ENCODE data around the gene COX6B2.

DNA sequence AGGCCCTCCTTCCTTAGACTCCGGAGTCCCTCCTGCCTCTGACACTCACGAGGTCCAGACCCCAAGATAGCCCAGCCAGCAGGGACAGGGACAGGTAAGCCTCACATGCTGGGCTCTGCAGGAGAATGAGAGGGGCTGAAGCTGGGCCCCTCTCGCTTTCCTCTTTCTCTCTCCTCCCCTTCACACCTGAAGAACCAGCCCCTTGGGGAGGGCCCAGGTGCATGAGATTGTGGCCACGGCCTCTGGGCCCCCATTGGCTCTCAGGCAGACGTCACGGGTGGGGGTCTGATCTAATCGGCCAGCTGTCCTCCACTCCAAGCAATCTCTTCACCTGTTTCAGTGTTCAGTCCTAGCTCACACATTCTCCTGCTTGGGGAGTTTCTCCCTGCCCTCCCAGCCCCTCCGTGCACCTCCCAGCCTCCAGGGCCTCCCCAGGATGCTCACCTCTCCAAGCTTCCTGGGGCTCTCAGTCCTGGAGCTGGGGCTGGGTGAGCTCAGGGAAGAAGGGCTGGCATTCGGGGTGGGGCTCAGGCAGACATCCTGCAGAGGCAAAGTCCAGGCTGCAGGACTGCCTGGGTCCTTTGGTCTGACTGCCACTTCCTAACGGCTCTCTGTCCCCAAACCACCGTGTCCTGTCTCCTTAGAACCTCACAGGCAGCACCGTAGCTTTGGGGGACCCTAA lies 32.2 kb downstream of the COX6B2 start:
- TF ChIP-seq, protein P1, sequence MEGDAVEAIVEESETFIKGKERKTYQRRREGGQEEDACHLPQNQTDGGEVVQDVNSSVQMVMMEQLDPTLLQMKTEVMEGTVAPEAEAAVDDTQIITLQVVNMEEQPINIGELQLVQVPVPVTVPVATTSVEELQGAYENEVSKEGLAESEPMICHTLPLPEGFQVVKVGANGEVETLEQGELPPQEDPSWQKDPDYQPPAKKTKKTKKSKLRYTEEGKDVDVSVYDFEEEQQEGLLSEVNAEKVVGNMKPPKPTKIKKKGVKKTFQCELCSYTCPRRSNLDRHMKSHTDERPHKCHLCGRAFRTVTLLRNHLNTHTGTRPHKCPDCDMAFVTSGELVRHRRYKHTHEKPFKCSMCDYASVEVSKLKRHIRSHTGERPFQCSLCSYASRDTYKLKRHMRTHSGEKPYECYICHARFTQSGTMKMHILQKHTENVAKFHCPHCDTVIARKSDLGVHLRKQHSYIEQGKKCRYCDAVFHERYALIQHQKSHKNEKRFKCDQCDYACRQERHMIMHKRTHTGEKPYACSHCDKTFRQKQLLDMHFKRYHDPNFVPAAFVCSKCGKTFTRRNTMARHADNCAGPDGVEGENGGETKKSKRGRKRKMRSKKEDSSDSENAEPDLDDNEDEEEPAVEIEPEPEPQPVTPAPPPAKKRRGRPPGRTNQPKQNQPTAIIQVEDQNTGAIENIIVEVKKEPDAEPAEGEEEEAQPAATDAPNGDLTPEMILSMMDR (IDR thresholded peaks at IDR 0.05) = no peak
- no peak for TF ChIP-seq POLR2A (IDR thresholded peaks at IDR 0.05)

Measured in prostate gland (tissue), 2 donors.